Measurements from ENCODE around the gene INSR.
"Not testable (repeated sequence)": the region's sequence is repeated elsewhere in the genome, so short reads cannot be mapped to it uniquely, and the experiment has no call there.

INSR gene

GRCh38 chr19:7293762-7294557 lies at the start of gene INSR:
INSR (minus strand) TSS chr19:7294414; CDS start chr19:7293891, 523 bp downstream.
- DNase-seq, result peak; percentile 69 to 95 (median 90)
- intact Hi-C loops (cut with DNase I), result loop anchor here (1.0 to 10.0 kb wide), 2 partner anchors 96 to 179 kb away; no protein-coding TSS in a partner anchor

- intact Hi-C loops (cut with DNase I), result loop anchor here (5.0 kb wide), 2 partner anchors 195 to 240 kb away; no protein-coding TSS in a partner anchor
- peak in 1 of 42 donors; percentile 4 for DNase-seq
These were observed 47.9 kb upstream of the INSR start for GRCh38 chr19:7342143-7342542.

DNA sequence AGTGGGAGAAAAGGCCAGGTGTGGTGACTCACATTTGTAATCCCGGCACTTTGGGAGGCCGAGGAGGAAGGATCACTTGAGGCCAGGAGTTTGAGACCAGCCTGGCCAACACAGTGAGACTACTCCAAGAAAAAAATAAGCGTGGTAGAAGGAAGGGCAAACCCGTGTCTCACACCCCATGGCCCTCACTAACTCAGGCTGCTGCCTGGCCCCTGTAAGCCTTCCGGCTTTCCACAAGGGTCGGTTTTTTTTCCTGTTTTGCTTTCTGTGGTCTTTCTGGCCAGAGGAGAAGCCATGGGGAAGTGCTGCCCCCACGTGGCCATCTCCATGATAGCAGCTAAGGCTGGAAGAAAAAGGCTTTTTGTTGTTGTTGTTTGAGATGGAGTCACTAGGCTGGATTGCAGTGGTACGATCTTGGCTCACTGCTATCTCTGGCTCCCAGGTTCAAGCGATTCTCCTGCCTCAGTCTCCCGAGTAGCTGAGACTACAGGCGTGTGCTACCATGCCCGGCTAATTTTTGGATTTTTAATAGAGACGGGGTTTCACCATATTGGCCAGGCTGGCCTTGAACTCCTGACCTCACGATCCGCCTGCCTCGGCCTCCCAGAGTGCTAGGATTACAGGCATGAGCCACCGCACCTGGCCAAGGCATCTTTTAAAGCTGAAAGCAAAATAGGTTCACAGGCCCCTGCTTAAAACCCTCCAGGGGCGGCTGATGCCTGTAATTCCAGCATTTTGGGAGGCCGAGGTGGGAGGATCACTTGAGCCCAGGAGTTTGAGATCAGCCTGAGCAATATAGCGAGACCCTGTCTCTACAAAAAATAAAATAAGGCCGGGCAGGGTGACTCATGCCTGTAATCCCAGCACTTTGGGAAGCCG lies 47.0 kb upstream of the INSR start:
- DNase-seq, result peak; percentile 31 to 95 (median 87)
- intact Hi-C loops (cut with DNase I), result loop anchor here (5.0 kb wide), 2 partner anchors 194 to 239 kb away; no protein-coding TSS in a partner anchor

- intact Hi-C loops (cut with DNase I), result no loop called here
- peak in 21 of 42 donors; percentile 8 to 64 (median 29) for DNase-seq
These were observed 43.4 kb upstream of the INSR start for GRCh38 chr19:7337380-7338194.

GRCh38 chr19:7336321-7336973 lies 42.2 kb upstream of the INSR start:
- intact Hi-C loops (cut with DNase I), result no loop called here
- DNase-seq, result no peak

- no peak for DNase-seq
- intact Hi-C loops (cut with DNase I), result no loop called here
These were observed 39.2 kb upstream of the INSR start for GRCh38 chr19:7333198-7334118.

- DNase-seq, result no peak
- intact Hi-C loops (cut with DNase I), result no loop called here
These were observed 37.2 kb upstream of the INSR start for GRCh38 chr19:7331446-7331845.

DNA sequence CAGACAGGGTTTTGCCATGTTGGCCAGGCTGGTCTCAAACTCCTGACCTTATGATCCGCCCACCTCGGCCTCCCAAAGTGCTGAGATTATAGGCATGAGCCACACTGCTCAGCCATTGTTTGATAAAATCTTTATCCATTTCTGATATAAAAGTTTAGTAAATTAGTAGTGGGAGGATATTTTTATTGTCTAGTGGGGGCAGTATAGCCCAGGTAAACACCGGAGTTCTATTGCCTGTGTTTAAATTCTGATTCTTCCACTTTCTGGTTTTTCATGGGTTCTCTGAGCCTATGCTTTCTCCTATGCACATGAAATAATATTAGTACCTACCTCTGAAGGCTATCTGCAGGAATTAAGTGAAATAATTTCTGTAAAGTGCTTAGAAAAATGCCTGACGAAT lies 34.4 kb upstream of the INSR start:
- no peak for DNase-seq
- intact Hi-C loops (cut with DNase I), result no loop called here

DNA sequence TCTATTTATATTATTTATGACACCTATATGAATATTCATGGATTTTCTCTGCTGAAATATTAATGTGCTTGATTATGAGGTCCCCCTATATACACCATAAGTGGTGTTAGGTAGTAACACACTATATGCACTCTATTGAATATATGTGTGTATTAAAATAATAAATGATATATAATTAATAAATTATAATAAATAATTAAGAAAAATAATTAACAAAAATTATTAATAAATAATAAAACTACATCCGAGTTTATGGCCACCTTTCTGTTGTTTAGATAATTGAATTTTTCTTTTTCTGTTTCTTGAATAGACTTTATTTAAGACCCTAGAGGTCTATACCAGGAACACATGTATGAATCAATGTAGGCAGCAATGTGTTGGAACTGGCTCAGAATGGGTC lies 33.6 kb upstream of the INSR start:
- intact Hi-C loops (cut with DNase I), result no loop called here
- DNase-seq, result no peak

DNA sequence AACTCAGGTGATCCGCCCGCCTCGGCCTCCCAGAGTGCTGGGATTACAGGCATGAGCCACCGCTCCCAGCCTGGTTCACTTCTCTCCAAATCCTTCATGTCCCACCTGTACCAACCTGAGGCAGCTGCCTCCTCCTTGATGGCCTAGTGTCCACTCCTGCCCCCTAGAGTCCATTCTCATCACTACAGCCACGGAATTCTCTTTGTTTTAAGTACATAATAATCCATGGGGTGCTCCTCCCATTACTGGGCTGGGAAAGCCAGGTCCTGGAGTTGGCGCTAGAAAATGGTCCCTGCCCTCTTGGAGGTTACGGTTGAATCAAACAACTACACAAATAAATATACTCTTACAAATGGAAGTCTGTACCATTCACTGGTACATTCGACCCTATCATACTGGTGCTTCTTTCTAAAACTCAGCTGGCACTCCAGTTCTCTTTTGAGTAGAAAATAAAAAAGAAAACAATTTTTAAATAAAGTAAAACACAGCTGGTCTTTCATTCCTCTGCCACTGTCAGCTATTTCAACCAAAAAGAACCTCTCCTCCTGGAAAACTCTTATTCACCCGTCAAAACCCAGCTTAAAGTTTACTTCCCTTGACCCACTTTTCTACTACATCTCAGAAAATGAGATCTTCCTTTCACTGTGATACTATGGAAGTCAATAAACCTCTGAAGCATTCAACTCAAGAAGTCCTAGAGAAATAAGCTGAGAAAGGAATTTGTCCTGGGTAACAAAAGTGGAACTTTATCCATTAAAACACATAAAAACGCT lies 32.1 kb upstream of the INSR start:
- intact Hi-C loops (cut with DNase I), result no loop called here
- peak in 1 of 42 donors; percentile 13 for DNase-seq

- intact Hi-C loops (cut with DNase I), result no loop called here
- DNase-seq, result no peak
These were observed 24.0 kb upstream of the INSR start for GRCh38 chr19:7318176-7318575.

DNA sequence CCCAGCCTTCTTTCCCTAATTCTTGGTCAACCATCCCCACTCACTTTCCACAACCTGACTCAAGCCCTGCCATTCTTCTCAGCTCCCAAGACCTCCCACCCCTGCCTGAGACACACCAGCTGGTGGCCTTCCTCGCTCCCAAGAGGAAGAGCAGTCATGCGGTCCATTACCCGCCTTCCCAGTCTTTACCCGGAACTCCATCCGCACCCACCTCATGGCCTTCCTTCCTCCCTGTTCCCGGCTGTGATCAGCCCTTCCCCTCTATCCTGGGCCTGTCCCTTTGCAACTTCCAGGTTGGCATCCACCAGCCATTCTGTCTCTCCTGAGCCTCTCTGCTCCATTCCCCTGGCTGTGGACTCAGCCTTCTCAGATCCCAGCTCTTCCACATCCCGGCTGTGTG lies 18.6 kb upstream of the INSR start:
- peak in 2 of 42 donors; percentile 15 to 27 for DNase-seq
- intact Hi-C loops (cut with DNase I), result no loop called here

- intact Hi-C loops (cut with DNase I), result no loop called here
- peak in 2 of 42 donors; percentile 19 to 27 for DNase-seq
These were observed 17.7 kb upstream of the INSR start for GRCh38 chr19:7311911-7312310.

DNA sequence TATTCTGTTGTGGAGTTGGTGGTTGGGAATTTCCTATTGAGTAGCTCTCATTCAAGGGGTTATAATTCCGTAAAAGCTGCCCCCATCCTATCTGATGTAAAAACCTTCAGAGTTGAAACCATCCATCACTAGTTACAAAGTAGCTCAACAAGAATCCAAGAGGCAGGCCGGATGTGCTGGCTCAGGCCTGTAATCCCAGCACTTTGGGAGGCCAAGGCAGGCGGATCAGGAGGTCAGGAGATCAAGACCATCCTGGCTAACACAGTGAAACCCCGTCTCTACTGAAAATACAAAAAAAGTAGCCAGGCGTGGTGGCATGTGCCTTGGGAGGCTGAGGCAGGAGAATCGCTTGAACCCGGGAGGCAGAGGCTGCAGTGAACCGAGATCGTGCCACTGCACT lies 14.1 kb upstream of the INSR start:
- DNase-seq; intact Hi-C loops (cut with DNase I): not testable (repeated sequence)

DNA sequence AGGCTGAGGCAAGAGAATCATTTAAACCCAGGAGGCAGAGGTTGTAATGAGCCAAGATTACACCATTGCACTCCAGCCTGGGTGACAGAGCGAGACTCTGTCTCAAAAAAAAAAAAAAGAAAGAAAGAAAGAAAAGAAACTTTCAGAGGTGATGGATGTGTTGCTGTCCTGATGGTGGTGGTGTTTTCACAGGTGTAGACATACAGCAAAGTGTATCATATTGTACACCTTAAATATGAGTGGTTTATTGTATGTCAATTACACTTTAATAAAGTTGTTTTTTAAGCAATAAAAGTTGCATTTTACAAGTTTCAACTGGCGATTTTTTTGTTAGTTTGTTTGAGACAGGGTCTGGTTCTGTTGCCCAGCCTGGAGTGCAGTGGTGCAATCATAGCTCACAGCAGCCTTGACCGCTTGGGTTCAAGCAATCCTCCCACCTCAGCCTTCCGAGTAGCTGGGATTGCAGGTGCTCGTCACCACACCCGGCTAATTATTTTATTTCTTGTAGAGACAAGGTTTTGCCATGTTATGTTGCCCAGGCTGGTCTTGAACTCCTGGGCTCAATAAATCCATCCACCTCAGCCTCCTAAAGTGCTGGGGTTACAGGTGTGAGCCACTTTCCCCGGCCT lies 13.5 kb upstream of the INSR start:
- intact Hi-C loops (cut with DNase I), result no loop called here
- DNase-seq, result peak in 1 of 42 donors; percentile 7

DNA sequence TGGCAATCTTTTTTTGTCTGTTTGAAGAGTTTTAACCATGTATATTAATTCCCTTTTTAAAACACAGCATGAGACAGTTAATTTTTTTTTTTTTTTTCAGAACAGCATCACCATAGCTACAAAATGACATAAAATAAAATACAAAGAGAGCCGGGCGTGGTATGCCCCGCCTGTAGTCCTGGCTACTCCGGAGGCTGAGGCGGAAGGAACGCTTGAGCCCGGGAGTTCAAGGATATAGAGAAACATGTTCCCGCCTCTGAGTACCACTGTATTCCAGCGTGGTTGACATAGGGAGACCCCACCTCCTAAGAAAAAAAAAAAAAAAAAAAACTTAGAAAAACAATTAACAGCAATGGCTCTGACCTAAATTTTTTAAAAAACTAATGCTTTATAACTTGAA lies 10.0 kb upstream of the INSR start:
- no peak for DNase-seq
- intact Hi-C loops (cut with DNase I), result no loop called here

All from head of caudate nucleus (tissue), 42 donors.